ENCODE measurements around the gene LCN15.

- TF ChIP-seq TOX (CRISPR knock-in tag; IDR thresholded peaks at IDR 0.05; ENCODE audit: borderline replicate concordance) (no peak), ZNF70 (CRISPR knock-in tag; IDR thresholded peaks at IDR 0.05) (no peak), PATZ1 (CRISPR knock-in tag; IDR thresholded peaks at IDR 0.05; ENCODE audit: borderline replicate concordance) (no peak), ARNTL (CRISPR knock-in tag; IDR thresholded peaks at IDR 0.05; ENCODE audit: borderline replicate concordance, low read depth) (no peak)
These were observed 37.6 kb downstream of the LCN15 start for GRCh38 chr9:136726631-136727191.

All from SK-N-SH treated with all-trans-retinoic acid at 6 μM for 48 hours (cell line).